ENCODE results near the gene FAM89B.

Gene FAM89B

GRCh38 chr11:65573391-65574079 lies 1.2 kb downstream of the FAM89B start:
- no peak for DNase-seq (ENCODE audit: low read depth in 1 of 2, low spot score in 1 of 2)

DNA sequence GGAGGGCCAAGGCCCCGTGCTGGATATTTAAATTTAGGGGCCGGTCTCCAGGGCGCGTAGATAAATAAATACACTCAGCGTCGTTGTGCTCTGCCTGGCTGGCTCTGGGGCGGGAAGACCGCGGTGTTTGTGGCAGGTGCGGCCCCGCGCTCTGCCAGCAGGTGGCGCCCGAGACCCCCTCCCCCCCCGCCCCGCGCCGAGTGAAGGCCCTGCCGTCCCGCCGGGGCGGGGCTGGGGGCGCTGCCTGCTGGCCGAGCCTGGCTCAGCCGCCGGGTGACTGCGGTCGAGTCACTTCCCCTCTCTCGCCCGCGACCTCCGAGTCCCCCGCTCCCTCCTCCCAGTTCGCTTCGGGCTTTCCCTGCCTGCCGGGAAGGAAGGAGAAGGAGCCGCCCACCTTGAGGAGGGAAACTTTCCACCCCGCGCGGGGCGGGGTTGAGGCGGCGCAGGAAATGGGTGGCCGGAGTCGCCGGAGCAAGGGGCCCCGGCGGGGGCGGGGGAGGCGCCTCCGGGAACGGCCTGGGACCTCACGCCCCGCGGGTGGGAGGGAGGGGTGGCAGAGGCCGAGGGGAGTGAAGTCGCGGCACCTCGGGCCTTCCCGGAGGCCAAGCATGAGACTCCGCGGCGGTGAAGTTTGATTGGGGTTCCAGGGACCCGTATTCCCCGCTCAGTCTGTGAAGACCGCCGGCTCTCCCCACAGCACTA lies 1.9 kb downstream of the FAM89B start:
- peak; percentile 48 to 80 for DNase-seq (ENCODE audit: low read depth in 1 of 2, low spot score in 1 of 2)

GRCh38 chr11:65574811-65575567 lies 2.7 kb downstream of the FAM89B start:
- DNase-seq (ENCODE audit: low read depth in 1 of 2, low spot score in 1 of 2), result no peak

GRCh38 chr11:65575568-65576231 lies 3.4 kb downstream of the FAM89B start, which contains the start of gene EHBP1L1:
TSS of gene EHBP1L1 (plus strand) at chr11:65576053. CDS start at chr11:65576303, 250 bp downstream.
- DNase-seq (ENCODE audit: low read depth in 1 of 2, low spot score in 1 of 2), result peak; percentile 56 to 68

DNA sequence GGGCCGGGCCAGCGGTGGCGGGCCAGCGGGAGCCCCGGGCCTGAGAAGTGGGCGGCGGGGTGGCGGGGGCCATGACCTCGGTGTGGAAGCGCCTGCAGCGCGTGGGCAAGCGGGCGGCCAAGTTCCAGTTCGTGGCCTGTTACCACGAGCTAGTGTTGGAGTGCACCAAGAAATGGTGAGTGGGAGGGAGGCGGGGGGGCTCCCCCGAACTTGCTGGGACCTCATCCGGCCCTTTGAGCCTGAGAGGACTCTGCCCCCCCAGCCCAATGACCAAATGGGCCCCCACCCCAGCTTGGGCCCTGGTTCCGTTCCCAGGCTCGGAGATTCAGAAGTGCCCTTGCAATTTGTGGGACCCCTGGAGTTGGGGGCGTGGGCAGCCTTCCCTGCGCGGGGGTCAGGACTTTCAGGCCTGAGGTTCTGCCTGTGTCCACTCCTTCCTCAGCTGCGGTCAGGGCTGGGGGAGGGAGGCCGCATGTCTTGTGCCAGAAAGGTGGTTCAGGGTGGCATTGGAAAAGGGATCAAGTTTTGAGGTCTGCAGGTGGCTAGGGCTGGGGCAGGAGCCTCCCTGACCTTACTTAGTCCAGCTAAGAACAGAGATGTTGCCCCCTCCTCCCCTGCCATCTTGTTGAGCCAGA lies 4.0 kb downstream of the FAM89B start:
- no peak for DNase-seq (ENCODE audit: low read depth in 1 of 2, low spot score in 1 of 2)

- no peak for DNase-seq (ENCODE audit: low read depth in 1 of 2, low spot score in 1 of 2)
Measured at GRCh38 chr11:65576867-65577755, 4.8 kb downstream of the FAM89B start.

- DNase-seq (ENCODE audit: low read depth in 1 of 2, low spot score in 1 of 2), result no peak
Measured at GRCh38 chr11:65577756-65578109, 5.4 kb downstream of the FAM89B start.

GRCh38 chr11:65578134-65578533 lies 5.8 kb downstream of the FAM89B start:
- DNase-seq (ENCODE audit: low read depth in 1 of 2, low spot score in 1 of 2), result no peak

DNA sequence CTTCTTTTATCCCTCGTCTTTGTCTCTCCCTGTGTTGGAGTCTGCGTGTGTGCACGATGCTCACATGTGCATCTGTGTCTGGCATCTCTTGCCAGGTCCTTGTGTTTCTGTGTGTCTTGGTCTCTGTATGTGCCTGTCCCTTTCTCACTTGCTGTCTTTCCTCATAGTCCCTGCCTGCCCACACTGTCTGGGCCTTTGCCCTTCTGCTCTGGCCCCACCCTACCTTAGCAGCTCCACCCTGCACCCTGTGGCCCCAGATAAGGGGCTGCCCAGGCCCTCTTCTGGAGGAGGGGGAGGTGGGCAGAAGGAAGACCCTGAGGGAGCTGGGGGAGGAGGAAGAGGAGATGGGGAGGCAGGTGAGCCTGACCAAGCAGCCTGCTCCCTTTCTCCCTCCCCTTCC lies 6.3 kb downstream of the FAM89B start:
- DNase-seq (ENCODE audit: low read depth in 1 of 2, low spot score in 1 of 2), result no peak

DNA sequence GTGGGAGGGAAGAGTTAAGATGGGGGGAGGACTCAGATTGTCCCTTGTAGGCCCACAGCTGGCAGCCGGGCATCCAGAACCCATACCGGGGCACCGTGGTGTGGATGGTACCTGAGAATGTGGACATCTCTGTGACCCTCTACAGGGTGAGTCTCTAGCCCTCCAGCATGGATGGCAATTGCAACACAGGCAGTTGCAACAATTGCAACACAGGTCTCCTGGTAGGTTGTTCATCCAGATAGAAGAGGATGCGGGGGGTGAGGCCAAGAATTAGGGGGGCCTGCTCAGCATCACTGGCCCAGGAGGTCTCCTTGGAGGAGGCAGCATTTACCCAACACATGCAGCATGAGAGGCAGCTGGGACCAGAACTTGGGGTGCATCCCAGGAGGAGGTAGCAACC lies 7.0 kb downstream of the FAM89B start:
- no peak for DNase-seq (ENCODE audit: low read depth in 1 of 2, low spot score in 1 of 2)

DNA sequence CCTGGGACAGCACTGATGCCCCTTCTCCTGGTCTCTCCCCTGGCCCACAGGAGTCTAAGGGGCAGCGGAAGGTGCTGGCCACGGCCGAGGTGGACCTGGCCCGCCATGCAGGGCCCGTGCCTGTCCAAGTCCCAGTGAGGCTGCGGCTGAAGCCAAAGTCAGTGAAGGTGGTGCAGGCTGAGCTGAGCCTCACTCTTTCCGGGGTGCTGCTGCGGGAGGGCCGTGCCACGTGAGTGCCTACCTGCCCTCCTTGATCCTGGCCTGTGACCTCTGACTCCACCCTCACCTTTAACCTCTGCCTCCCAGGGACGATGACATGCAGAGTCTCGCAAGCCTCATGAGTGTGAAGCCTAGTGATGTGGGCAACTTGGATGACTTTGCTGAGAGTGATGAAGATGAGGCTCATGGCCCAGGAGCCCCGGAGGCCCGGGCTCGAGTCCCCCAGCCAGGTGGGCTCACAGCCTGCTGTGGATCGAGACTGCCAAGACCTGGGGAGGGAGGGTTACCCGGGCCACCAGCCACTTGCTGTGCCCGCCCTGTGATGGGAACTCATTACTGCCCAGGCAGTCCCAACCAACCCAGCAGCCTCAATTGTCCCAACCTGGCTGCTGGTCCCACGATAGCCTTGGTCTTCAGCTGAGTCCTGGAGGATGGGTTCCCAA lies 7.8 kb downstream of the FAM89B start:
- no peak for DNase-seq (ENCODE audit: low read depth in 1 of 2, low spot score in 1 of 2)

- no peak for DNase-seq (ENCODE audit: low read depth in 1 of 2, low spot score in 1 of 2)
Measured at GRCh38 chr11:65580756-65581155, 8.4 kb downstream of the FAM89B start.

- DNase-seq (ENCODE audit: low read depth in 1 of 2, low spot score in 1 of 2), result no peak
Measured at GRCh38 chr11:65581928-65582327, 9.6 kb downstream of the FAM89B start.

GRCh38 chr11:65583589-65583988 lies 11.3 kb downstream of the FAM89B start:
- DNase-seq (ENCODE audit: low read depth in 1 of 2, low spot score in 1 of 2), result no peak

- DNase-seq (ENCODE audit: low read depth in 1 of 2, low spot score in 1 of 2), result no peak
Measured at GRCh38 chr11:65584106-65584505, 11.8 kb downstream of the FAM89B start.

GRCh38 chr11:65584723-65585171 lies 12.4 kb downstream of the FAM89B start:
- DNase-seq (ENCODE audit: low read depth in 1 of 2, low spot score in 1 of 2), result no peak

DNA sequence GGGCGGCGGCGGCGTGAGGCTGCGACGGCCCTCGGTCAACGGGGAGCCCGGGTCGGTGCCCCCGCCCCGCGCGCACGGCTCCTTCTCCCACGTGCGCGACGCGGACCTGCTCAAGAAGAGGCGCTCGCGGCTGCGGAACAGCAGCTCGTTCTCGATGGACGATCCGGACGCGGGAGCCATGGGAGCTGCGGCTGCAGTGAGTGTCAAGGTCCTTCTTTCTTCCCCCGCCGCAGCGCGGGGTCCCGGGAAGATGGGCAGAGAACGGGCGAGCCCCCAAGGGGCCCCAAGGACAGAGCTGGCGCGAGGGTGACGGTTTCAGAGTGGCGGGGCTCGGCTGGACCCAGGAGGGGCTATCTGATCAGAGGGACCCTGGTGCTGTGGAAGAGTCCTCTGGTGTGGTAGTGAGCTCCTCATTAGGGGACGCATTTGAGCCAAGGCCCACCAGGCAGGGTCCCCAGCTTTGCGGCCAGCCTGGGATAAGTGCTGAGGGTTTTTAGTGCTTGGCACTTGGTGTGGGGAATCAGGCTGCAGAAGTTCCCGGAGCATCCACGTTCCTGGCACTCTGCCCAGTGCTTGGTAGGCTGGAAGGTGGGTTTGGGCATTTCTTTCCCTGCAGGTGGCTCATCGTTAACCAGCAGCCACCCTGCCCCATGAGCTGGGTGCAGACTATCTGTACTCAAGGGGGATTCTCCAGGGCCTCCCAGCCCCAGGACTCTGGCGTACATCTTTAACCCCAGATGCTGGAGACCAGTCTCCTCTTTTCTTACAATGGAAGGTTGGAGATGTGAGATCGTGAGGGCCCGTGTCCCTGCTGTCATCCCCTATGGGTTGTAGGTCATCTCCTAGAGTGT lies 13.3 kb downstream of the FAM89B start:
- no peak for DNase-seq (ENCODE audit: low read depth in 1 of 2, low spot score in 1 of 2)

DNA sequence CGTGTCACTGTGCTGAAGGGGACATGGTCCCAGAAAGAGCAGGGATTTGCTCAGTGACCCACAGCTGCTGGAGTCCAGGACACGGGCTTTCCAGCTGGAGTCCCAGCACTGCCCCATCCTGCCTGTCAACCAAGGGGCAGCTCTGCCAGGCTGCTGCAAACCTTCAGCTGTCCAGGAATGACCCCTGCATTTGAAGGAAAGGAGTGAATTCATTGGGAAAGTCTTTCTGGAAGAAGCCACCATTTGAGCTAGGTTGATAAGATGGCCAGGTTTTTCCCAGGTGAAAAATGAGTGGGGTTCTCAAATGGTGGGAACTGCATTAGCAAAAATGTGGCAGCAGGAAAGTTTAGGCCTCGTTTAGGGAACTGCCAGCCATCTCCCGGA lies 13.9 kb downstream of the FAM89B start:
- no peak for DNase-seq (ENCODE audit: low read depth in 1 of 2, low spot score in 1 of 2)

- DNase-seq (ENCODE audit: low read depth in 1 of 2, low spot score in 1 of 2), result no peak
Measured at GRCh38 chr11:65586676-65587075, 14.3 kb downstream of the FAM89B start.
